Heart right ventricle (tissue), 16 donors: ENCODE results near the gene ARL16. TPM values are rescaled to one million over a fixed set of nuclear protein-coding genes. Genes with fewer than 3 reads are reported as not detected.

Experiments
- ATAC-seq, 8 donors: fragments of 200-7000 bp; cut with Tn5 transposase; one replicate each; pipeline ENCODE4 v1.9.1; 2020; ENCODE audit warnings: mild to moderate bottlenecking in 8 of 8, moderate library complexity in 8 of 8, moderate number of reproducible peaks in 1 of 8
- DNase-seq, 2 donors: peaks; one replicate each; pipeline ENCODE4 v3.0.0-alpha.2; 2020
- H3K27ac ChIP-seq, 10 donors: fragments of 200-600 bp; sonication (generic) in 2 of 10; one replicate each; pipeline versions ENCODE4 v1.5.0 to v1.8.0; 2020 to 2022; ENCODE audit warnings: mild to moderate bottlenecking in 3 of 10
- H3K27me3 ChIP-seq, 7 donors: fragments of 200-600 bp; one replicate each; pipeline ENCODE4 v1.8.0; 2021 to 2022; ENCODE audit warnings: mild to moderate bottlenecking in 2 of 7
- H3K36me3 ChIP-seq, 9 donors: fragments of 200-600 bp; sonication (generic) in 1 of 9; one replicate each; pipeline versions ENCODE4 v1.5.0 to v1.8.0; 2020 to 2022; ENCODE audit warnings: mild to moderate bottlenecking in 2 of 9
- H3K4me1 ChIP-seq, 9 donors: fragments of 200-600 bp; sonication (generic) in 1 of 9; one replicate each; pipeline versions ENCODE4 v1.5.0 to v1.8.0; 2020 to 2022; ENCODE audit warnings: mild to moderate bottlenecking in 4 of 9
- H3K4me3 ChIP-seq, 10 donors: fragments of 200-600 bp; sonication (generic) in 2 of 10; one replicate each; pipeline versions ENCODE4 v1.5.0 to v1.8.0; 2020 to 2022; ENCODE audit warnings: mild to moderate bottlenecking in 7 of 10, moderate library complexity in 2 of 10
- H3K9me3 ChIP-seq, 11 donors: fragments of 200-600 bp in 10 of 11; sonication (generic) in 2 of 11; one replicate each; pipeline versions ENCODE4 v1.5.0 to v1.8.0; 2013 to 2022; ENCODE audit warnings: mild to moderate bottlenecking in 2 of 11, control low read depth in 1 of 11, moderate library complexity in 1 of 11
- WGBS, 2 donors: extraction: QIAGEN DNeasy Blood & Tissue Kit; methylation state at CpG; one replicate each; pipeline ENCODE4 v1.1.7; 2013; ENCODE audit warnings: inconsistent platforms in 1 of 2; 5-methylcytosine and 5-hydroxymethylcytosine counted together
- intact Hi-C, 10 donors: fragments of 100-400 bp; cut with DNase I; formaldehyde crosslinking; loops; one replicate each; pipeline versions ENCODE4 v1.11.1 to v1.14.2; 2022
- polyA plus RNA-seq, 2 donors: library from polyadenylated mRNA; stranded (reverse); fragments of 200-250 nt; gene quantifications; one replicate each; pipeline ENCODE4 v1.2.3, GENCODE V29; 2013
- total RNA-seq, 10 donors: library from RNA; stranded (reverse); fragmentation: NEBNext Ultra II Directional in 3 of 10; extraction: Animal tissue kit (Norgen Biotek cat#: 25700) in 3 of 10; gene quantifications; one replicate each; pipeline versions ENCODE4 v1.2.1 to v1.2.4, GENCODE V29; 2021 to 2023
- TF ChIP-seq, protein P1 (sequence below), 9 donors: fragments of 200-600 bp; sonication (generic) in 2 of 9; IDR thresholded peaks; one replicate each; pipeline versions ENCODE4 v1.5.0 to v1.8.0; 2021 to 2022; ENCODE audit warnings: antibody characterized with exemption in 9 of 9, mild to moderate bottlenecking in 5 of 9, moderate library complexity in 1 of 9
- donor health status: Arrhythmogenic right ventricular cardiomyopathy.
- donor health status: ischemic (EF 13 %, LVEDD 7.1; RV severe dilation, severe dysfunction).
- donor health status: healthy with polysubstance abuse.
- donor health status: DM: no; HTN: yes; CAD: no.
- donor health status: DM: no; HTN: no; CAD: no.
- donor health status: ischemic (EF 25% LVEDD 6.9; RV normal size, moderate dysfunction).
- donor health status: ischemic (EF 25% LVEDD 5.7; RV mildly dilated, moderate dysfunction).
- donor health status: healthy.
- donor health status: DM: yes; HTN: yes; CAD: no.
- donor health status: Ischemic cardiomyopathy.
- donor health status: ischemic (EF 35%, LVEDD 5.7; RV mildly dilated, moderate dysfunction).
- donor health status: nonischemic (EF 11% LVEDD 7.7; RV severe dilation, severe dysfunction).
- donor health status: DM: yes; HTN: yes; CAD: no.
- donor health status: PGD.
- donor health status: ischemic (EF 29% LVEDD 5.4; RV normal size, mild dysfunction).
- donor health status: nonischemic (EF 23%, LVEDD 6.1; RV moderate dilation, normal function).

ARL16 gene
- total and polyA plus RNA-seq, 12 donors: 11.1 to 41.2 (median 16.7) TPM

DNA sequence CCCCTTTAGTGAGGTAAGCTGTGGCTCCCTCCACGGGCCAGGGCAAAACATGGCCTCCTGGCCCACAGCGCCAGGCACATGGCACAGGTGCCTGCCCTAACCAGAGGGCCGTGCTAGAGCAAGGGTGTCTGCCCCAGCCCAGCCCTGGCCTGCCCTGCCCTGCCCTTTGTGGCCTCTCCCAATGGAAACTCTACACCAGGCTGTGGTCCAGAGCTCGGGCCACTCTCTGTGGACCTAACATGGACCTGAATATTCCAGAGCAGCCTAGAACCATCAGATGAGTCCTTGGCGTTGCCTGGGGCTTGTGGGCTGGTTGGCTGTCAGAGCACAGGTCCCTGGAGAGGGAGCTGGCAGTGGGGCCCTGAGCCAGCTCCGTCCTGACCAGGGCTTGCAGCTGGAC, 11.6 kb upstream of the ARL16 start:
- no peak for DNase-seq
- TF ChIP-seq, protein P1, sequence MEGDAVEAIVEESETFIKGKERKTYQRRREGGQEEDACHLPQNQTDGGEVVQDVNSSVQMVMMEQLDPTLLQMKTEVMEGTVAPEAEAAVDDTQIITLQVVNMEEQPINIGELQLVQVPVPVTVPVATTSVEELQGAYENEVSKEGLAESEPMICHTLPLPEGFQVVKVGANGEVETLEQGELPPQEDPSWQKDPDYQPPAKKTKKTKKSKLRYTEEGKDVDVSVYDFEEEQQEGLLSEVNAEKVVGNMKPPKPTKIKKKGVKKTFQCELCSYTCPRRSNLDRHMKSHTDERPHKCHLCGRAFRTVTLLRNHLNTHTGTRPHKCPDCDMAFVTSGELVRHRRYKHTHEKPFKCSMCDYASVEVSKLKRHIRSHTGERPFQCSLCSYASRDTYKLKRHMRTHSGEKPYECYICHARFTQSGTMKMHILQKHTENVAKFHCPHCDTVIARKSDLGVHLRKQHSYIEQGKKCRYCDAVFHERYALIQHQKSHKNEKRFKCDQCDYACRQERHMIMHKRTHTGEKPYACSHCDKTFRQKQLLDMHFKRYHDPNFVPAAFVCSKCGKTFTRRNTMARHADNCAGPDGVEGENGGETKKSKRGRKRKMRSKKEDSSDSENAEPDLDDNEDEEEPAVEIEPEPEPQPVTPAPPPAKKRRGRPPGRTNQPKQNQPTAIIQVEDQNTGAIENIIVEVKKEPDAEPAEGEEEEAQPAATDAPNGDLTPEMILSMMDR (IDR thresholded peaks at IDR 0.05): no peak
- H3K9me3 ChIP-seq: no peaks in the 10 kb centered on the region
- H3K36me3 ChIP-seq: peaks cover 5 to 100% (median 69%) of the 10 kb centered on the region in 9 donors
- WGBS, 2 donors: 82 to 85% methylated on average over 6 of the region's 6 CpGs
- intact Hi-C loops: no loop called here
- no peak for ATAC-seq
- no peak overlapping the region for H3K4me3 ChIP-seq
- peaks cover 0 to 20% (median 7%) of the 10 kb centered on the region in 9 donors for H3K4me1 ChIP-seq
- no peaks in the 10 kb centered on the region for H3K27me3 ChIP-seq
- H3K27ac ChIP-seq: no peak overlapping the region

DNA sequence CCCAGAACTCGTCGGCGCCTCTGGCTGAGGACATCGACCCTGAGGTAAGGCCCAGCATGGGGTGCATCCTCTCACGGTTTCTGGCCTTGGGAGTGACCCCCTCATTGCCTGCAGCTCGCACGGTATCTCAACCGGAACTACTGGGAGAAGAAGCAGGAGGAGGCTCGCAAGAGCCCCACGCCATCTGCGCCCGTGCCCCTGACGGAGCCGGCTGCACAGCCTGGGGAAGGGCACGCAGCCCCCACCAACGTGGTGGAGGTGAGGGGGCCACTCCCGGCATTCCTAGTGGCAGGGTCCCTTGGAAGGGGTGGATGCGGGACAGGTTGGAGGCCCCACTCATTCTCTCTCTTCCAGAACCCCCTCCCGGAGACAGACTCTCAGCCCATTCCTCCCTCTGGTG, 11.2 kb upstream of the ARL16 start:
- peaks cover 5 to 100% (median 73%) of the 10 kb centered on the region in 9 donors for H3K36me3 ChIP-seq
- H3K4me1 ChIP-seq: peaks cover 0 to 20% (median 7%) of the 10 kb centered on the region in 9 donors
- WGBS, 2 donors: 95 to 96% methylated on average over 19 of the region's 19 CpGs
- no peak overlapping the region for H3K27ac ChIP-seq
- ATAC-seq (no peak), DNase-seq (no peak)
- no peak overlapping the region for H3K4me3 ChIP-seq
- intact Hi-C loops: no loop called here
- no peaks in the 10 kb centered on the region for H3K27me3 ChIP-seq
- TF ChIP-seq, protein P1 (IDR thresholded peaks at IDR 0.05): no peak
- H3K9me3 ChIP-seq: no peaks in the 10 kb centered on the region

DNA sequence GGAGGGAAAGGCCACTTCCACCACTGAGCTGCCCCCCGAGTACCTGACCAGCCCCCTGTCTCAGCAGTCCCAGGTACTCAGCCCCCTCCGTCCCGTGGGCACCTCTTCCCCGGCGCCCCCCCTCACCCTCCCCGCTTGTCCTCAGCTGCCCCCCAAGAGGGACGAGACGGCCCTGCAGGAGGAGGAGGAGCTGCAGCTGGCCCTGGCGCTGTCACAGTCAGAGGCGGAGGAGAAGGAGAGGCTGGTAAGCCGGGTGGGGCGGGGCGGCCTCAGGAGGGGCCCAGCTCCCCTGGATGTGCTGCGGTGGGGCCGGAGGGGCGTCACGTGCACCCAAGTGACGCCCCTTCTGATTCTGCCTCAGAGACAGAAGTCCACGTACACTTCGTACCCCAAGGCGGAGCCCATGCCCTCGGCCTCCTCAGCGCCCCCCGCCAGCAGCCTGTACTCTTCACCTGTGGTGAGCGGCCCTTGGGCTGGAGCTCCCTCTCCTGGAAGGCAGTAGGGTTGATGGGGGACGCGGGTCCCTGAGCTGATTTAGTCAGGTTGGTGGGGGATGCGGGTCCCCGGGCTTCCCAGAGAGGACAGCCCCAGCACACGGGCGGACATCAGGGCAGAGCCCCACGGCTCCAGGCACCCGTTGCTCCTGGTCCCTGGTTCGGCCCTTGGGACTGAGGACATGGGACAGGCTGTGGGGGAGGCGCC, 10.1 kb upstream of the ARL16 start:
- DNase-seq (no peak), ATAC-seq (no peak)
- Histone ChIP-seq H3K27me3 (no peaks in the 10 kb centered on the region), H3K4me3 (no peak overlapping the region), H3K4me1 (peaks cover 0 to 20% (median 7%) of the 10 kb centered on the region in 9 donors), H3K27ac (no peak overlapping the region), H3K9me3 (no peaks in the 10 kb centered on the region), H3K36me3 (peaks cover 5 to 100% (median 75%) of the 10 kb centered on the region in 9 donors)
- intact Hi-C loops: no loop called here
- WGBS, 2 donors: 88 to 89% methylated on average over 33 to 35 of the region's 35 CpGs
- TF ChIP-seq, protein P1 (IDR thresholded peaks at IDR 0.05): no peak

DNA sequence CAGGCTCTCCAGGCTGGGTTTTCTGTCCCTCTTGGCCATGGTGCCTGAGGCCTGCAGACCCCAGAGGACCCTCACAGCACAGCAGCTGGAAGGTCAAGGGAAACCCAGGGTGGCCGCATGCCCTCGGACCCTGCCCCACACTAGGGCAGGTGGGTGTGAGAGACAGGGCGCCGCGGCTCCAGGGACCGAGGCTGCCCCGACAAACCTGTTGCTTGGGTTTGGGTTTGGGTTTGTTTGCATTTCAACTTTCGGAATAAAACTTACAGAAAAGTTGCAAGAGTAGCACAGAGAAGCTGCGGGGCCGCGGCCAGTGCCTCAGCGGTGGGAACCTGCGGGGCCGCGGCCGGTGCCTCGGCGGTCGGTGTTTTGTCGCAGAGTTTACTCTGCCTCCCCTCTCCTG, 8.0 kb upstream of the ARL16 start:
- Histone ChIP-seq H3K27ac (no peak overlapping the region), H3K9me3 (no peaks in the 10 kb centered on the region), H3K4me1 (peaks cover 0 to 5% (median under 1%) of the 10 kb centered on the region in 9 donors), H3K4me3 (no peak overlapping the region), H3K36me3 (peaks cover 5 to 100% (median 86%) of the 10 kb centered on the region in 9 donors), H3K27me3 (no peaks in the 10 kb centered on the region)
- ATAC-seq: no peak
- intact Hi-C loops: no loop called here
- TF ChIP-seq, protein P1 (IDR thresholded peaks at IDR 0.05): no peak
- WGBS, 2 donors: 93 to 97% methylated on average over 20 of the region's 20 CpGs
- DNase-seq: no peak
